Ecto neural progenitor cell (in vitro differentiated cells): ENCODE measurements around the gene CREBL2.
"Not testable (repeated sequence)": the region's sequence is repeated elsewhere in the genome, so short reads cannot be mapped to it uniquely, and the experiment has no call there.

Experiments used
- DNase-seq: peaks from one replicate; pipeline ENCODE4 v3.0.0-alpha.2; 2018; ENCODE audit warnings: low spot score

Gene CREBL2

DNA sequence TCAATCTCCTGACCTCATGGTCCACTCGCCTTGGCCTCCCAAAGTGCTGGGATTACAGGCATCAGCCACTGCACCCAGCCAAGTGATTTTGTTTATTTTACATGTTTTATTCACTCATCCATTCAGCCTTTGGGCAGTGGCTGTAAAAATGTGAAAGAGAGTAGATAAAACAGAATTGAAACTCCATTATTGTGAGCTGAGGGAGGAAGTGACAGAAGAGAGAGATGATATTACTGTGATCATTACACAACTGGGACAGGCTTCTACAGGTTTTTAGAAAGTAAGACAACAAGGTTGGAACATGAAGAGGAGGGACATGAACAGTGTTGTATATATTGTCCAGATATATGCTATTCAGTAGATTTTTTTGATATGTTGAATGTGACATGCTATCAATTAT, 25.0 kb downstream of the CREBL2 start:
- no peak for DNase-seq

DNA sequence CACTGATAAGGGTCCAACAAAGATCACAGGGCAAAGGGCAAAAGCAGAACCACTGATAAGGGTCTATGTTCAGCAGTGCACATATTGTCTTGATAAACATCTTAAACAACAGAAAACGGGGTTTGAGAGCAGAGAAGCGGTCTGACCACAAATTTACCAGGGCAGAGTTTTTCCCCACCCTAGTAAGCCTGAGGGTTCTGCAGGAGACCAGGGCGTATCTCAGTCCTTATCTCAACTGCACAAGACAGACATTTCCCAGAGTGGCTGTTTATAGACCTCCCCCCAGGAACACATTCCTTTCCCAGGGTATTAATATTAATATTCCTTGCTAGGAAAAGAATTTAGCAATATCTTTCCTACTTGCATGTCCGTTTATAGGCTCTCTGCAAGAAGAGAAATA, 28.3 kb downstream of the CREBL2 start:
- not testable (repeated sequence) for DNase-seq

DNA sequence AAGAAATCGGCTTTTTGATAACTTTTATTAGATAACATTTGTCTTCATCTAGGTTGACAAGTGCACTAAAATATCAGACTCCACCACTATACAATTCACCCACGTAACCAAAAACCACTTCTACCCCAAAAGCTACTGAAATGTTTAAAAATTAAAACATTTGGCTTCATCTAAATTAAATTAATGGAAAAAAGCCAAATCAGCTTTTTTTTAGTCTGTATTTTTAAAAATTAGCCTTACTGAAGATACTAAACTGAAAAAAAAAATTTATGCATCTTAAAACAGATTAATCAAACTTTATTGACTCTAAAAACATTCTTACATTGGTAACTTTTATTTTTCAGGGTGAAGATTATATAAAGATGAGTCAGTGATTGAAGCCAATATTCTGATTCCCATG, 30.0 kb downstream of the CREBL2 start:
- DNase-seq: no peak

DNA sequence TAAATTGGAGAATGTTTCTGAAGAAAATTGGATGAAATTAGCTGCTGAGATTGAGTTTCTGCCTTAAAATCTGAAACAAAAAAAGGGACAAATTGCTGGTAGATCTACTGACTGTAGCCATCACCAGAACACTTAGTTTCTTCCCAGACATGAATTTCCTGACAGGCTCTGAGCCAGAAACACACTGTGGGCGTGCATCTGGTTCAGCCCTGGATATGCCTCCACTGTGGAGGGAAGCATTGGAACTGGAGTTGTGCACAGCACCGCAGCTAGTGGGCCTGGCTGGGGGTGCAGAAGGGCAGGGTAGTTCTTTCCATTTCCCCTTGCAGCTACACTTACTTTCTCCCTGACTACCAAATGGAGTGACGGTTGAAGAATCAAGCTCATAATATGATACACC, 31.2 kb downstream of the CREBL2 start:
- no peak for DNase-seq

DNA sequence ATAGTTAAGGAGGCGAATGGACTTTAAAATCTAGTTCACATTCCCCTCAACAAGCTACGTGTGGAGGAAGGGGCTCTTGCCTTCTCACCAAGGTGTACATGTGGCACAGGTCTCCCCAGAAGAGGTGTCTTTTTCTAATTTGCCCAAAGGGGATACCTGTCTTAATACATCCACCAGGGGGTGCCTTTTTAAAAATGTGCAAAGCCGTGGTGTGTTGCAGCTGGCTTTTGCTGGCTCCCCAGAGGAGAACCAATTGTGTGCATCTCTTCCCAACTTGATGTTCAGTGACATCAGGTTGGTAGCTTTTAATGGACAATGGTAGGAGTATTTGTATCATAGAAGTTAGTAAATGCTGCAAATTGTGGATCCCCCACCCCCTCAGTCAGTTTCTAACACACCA, 33.8 kb downstream of the CREBL2 start:
- DNase-seq: no peak

DNA sequence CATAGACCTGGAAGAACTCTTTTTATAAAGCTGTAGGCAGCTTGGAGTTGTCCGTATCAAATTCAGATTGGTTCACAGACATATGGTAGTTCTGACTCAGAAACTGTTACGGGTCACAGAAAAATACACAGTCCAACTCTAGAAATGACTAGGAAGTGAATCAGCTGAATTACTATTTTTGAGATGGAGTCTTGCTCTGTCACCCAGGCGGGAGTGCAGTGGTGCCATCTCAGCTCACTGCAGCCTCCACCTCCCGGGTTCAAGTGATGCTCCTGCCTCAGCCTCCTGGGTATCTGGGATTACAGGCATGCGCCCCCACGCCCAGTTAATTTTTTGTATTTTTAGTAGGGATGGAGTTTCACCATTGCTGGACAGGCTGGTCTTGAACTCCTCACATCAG, 34.3 kb downstream of the CREBL2 start:
- not testable (repeated sequence) for DNase-seq

DNA sequence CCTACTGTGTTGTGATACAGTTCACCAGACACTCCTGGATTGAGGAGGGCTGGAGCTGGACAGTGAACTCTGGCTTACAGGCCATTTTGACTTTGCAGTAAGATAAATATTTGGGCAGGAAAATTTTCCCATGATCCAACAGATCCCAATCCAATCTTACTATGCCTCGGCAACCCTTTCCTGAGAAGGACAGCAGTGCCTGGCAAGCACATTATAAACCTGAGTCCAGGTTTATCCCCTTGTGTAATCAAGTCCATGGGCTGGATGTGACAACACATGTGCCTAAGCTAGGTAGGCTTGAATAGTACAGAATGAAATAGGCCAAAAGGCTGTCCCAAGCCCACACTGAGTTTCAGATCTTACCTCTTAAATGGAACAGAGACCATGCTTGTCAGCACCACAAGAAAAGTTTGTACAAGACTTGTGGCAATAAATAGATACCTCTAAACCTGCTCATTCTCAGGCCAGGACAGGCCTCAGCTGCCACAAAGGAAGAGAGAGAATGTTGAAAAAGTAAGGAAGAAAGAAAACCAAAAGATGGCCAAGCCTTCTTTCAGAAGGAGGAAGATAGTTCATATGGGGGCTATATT, 34.9 kb downstream of the CREBL2 start:
- DNase-seq: no peak

DNA sequence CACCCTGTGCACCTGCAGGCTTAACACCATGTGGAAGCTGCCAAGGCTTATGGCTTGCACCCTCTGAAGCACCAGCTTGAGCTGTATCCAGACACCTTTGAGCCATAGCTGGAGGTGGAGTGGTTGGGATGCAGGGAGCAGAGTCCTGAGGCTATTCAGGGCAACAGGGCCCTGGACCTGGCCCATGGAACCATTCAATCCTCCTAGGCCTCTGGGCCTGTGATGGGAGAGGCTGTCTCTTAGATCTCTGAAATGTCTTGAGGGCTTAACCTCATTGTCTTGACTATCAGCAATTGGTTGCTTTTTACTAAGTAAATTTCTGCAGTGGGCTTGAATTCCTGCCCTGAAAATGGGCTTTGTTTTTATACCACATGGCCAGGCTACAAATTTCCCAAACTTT, 36.6 kb downstream of the CREBL2 start:
- no peak for DNase-seq

DNA sequence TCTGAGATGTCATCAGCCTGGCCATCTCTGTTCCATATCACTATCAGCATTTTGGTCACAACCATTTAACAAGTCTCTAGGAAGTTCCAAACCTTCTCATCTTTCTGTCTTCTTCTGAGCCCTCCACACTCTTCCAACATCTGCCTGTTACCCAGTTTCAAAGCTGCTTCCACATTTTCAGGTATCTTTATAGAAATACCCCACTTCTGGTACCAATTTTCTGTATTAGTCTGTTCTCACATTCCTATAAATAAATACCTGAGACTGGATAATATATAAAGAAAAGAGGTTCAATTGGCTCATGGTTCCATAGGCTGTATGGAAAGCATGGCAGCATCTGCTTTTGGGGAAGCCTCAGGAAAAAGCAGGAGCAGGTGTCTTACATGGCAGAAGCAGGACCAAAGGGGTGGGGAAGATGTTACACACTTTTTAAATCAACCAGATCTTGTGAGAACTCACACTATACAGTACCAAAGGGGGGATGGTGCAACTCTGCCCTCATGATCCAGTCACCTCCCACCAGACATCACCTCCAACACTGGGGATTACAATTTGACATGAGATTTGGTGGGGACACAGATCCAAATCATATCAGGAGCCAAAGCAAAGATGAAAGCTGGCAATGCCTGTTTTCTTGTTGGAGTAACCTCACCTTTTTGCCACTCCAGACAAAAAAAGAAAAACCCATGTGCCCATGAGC, 37.4 kb downstream of the CREBL2 start:
- no peak for DNase-seq

DNA sequence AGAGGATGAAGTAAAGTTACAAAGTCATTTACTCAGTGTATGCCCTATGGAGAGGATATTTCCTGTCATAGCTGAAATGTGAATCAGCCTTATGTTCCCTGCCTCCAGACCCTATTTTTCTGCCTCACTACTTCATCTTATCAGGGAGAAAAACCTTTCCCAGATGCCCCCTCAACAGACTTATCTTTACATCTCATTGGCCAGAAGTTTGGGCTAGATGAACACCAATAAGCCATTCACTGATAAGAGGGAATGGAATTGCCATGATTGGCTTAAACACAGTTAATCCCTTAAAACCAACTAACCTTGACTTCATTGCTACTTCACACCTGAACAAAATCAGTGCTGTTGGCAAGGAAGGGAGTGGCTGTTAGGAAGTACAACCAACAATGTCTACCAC, 40.1 kb downstream of the CREBL2 start:
- no peak for DNase-seq

DNA sequence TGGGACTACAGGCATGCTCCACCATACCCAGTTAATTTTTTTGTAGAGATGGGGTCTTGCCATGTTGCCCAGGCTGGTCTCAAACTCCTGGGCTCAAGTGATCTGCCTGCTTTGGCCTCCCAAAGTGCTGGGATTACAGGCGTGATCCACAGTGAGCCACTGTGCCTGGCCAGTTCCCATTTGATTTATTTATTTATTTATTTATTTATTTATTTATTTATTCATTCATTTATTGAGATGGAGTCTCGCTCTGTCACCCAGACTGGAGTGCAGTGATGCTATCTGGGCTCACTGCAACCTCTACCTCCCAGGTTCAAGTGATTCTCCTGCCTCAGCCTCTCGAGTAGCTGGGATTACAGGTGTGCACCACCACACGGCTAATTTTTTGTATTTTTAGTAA, 41.0 kb downstream of the CREBL2 start:
- not testable (repeated sequence) for DNase-seq

DNA sequence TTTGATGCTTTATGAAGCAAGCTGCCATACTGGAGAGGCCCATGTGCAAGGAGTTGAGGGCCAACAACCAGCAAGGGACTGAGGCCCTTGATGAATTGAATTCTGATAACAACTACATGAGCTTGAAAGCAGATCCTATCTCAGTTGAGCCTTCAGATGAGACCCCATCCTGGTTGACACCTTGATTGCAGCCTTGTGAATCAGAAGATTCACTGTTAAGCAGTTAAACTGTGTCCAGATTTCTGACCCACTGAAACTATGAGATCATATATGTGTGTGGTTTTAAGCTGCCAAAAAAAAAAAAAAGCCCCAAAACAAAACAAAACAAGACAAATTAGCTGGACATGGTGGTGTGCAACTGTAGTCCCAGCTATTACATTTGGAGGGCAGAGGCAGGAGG, 42.2 kb downstream of the CREBL2 start:
- DNase-seq: no peak

DNA sequence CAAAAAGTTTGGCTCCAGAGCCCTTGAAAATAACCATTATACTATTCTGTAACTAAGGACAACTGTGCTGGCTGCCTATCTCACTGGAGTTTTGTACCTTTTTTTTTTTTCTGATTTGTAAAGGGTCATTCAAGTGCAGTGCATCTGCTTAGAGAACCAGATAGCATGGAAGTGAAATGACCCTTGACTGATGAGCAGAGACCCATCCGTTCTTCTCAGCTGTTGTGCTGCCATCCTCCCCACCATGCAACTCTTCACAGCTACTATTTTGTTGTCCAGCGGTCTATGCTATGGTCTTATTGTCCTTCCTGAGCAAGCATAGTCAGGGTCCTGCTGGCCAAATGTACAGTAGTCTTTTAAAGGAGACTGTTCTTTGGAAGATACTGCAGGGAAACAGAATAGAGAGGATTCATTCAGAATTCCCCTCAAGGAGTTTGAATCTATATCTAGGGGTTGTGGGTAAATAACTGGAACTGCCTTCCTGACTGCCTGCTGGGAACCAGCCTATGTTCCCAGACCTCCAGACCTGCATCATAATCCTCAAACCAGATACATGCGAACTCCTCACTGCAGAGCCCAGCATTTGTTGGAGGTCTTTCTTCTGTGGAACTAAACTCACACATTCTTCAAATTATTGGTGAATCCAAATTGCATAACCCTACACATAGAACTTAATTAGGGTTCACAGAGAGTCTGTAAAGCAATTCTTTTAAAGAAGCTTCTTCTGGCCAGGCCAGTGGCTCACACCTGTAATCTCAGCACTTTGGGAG, 43.2 kb downstream of the CREBL2 start:
- DNase-seq: no peak

DNA sequence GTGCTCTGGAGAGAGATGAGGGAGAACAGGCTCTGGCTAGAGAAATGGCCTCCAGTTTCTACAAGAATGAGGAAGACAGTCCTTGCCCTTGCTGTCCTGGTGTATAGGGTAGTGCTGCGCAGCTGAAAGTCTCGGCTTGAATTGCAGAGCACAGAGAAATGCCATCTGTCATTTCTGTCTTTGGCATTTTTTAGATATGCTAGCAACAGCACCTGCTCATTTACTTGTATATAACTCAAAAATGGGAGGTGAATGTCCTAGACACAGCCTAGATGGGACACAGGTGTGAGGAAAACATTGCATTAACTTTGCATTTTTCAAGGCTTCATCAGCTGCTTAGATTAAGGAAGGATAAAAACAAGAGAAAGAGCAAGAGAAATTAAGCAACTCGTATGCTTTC, 48.5 kb downstream of the CREBL2 start:
- DNase-seq: no peak

DNA sequence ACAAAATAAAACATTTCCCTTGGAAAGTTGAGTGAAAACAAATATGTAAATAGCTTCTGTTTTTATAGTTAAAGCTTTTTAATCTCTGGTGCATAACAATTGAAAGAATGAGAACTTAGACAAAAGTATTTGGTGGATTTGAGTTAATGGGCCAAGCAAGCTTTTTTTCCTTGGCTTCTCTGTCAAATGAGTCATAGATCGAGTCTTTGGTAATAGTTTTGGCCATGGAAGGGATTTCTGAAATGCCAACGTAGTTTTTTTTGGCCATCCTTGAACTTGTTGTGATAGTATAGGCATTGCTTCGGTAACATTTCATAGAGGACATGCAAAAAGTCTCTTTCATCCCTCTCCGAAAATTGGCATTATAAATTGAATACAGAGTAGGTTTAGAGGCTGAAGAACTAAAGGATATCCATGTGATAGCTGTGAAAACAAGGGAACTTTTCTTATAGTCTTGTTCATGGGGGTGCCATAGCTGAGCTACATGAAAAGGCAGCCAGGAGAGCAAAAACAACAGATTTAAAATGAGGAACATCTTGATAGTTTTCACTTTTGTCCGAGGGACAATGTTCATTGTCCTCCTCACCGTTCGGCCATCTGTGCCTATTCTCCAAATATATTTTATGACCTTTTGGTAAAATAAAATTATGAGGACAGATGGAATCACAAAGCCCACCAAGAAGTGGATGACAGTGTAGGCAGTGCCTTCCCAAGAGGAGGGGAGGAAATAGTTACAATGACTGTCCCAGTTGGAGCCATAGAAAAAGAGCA, 49.6 kb downstream of the CREBL2 start:
- no peak for DNase-seq

DNA sequence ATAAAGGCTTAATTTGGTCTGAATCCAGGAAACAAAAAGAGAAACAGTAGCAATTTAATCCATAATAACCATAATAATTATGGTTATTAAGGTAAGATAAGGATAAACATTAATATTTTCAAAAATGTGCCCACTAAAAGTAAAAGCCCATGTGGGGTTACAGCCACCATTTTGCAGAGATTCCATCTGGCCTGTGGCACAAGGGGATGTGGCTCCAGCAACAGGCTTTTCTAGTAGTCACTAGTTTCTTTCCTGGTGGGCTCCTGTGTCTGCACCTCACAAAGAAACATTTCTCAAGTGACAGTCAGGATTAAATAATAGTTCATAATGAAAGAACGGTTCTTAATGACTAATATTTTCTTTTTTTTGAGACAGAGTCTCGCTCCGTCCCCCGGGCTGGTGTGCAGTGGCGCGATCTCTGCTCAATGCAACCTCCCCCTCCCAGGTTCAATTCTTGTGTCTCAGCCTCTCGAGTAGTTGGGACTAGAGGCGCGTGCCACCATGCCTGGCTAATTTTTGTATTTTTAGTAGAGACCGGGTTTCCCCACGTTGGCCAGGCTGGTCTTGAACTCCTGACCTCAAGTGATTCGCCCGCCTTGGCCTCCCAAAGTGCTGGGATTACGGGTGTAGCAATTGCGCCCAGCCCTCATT, 52.1 kb downstream of the CREBL2 start:
- DNase-seq: no peak

DNA sequence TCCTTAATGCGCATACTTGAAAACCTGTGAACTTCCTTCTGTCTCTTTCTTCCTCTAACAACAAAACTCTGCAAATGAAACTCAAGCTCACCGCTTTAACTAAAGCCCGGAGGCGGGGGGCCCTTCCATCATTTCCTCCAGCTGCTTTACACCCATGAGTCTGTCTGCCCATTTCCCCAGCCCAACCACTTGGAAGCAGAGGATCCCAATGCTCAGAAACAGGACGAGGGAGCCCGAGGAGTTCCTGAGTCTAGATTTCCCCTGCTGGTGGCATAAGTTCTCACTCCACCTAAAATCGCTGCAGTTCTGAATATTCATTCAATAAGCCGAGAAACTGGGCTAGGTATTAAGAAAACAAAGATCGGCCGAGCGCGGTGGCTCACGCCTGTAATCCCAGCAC, 53.5 kb downstream of the CREBL2 start:
- DNase-seq: no peak

DNA sequence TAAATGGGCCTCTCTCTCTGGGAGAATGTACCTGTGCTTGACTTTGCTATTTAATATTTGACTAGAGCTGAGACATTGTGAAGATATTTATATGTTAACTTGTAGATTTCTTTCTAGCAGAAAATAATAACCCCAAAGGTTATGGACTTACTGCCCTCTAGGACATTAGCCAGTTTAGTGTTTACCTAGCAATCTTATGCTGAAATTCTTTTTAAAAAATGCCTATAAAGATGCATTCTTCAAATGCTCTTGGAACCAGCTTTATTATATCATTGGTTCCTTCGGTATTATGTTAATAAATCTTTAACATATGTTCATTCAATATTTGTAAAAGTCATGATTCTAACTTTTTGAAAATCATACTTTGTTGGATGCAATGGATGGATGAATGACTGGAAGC, 56.3 kb downstream of the CREBL2 start:
- no peak for DNase-seq

DNA sequence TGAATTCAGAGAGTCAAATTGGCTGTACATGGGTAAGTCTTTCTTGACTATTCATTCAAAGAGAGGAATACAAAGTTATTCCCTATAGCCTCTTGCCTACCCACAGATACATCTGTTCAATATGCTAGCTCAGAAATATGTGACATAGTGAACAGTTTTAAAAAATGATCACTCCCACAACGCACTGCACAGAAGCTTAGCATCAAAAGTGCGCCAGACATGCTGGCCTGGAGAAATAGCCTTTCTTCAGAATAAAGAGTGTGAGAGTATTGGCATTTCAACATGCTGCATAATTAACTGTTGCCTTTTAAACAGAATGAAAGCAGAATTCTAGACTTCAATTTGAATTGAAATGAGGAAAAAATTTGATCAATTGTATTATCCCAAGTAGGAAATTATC, 57.3 kb downstream of the CREBL2 start:
- no peak for DNase-seq

DNA sequence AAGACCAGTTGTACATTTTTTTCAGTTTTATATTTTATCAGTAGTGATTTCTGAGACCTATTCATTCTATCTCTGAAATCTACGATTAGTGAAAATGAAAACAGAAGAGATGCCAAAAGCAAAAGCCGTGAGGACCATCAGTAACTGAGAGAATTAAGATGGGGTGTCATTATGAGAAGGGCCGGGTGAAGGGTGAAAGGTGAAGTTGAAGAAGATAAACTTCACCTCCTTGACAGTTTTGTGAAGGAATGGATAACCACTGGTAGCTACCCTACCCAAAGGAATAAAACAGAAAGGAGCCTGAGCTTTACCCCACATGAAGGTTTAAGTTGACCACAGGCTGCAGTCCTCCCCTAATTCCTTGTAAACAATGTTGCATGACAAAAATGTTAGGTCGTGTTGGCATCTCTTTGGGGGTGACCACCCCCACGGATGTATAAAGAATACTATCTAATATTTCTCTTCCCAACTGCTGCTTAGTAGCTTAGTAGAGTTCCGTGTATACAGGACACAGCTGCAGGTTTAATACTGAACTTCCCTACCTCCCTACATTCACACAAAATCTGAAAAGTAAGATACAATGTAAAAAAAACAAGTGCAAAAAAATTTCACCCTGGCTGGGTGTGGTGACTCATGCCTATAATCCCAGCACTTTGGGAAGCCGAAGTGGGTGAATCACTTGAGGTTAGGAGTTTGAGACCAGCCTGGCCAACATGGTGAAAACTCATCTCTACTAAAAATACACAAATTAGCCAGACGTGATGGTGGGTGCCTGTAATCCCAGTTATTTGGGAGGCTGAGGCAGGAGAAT, 60.4 kb downstream of the CREBL2 start:
- no peak for DNase-seq

DNA sequence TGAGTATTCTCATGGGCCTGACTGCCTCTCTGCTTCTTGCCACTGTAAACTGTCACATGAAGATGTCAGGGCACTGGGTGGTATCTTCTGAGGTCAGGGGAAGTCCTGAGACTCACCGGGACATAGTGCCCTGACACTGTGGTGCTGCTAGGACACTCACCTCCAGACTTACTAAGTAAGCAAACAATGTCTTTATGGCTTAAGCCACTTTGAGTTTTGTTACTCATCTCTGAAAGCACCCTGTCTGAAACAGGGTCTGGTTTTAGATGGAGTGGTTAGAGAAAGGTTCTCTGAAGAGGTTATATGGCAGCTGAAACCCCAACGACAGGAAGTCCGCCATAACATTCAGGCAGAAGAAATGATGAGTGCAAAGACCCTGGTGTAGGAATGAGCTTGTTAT, 61.6 kb downstream of the CREBL2 start:
- DNase-seq: no peak
